Tibial artery (tissue), 4 donors: ENCODE measurements around the gene ZNF212.

Experiments used
- DNase-seq, 2 donors: peaks; one replicate each; pipeline ENCODE4 v3.0.0-alpha.2; 2019
- H3K27ac ChIP-seq, 2 donors: fragments of 200-600 bp; sonication (generic) in 1 of 2; 1 replicate in 1 of 2; 2 replicates in 1 of 2; pipeline ENCODE4 v1.5.1; 2018 to 2019; ENCODE audit warnings: mild to moderate bottlenecking in 1 of 2
- H3K27me3 ChIP-seq, 2 donors: fragments of 200-600 bp; sonication (generic) in 1 of 2; one replicate each; pipeline versions ENCODE4 v1.5.1 to v1.6.0; 2016 to 2019
- H3K36me3 ChIP-seq, 3 donors: fragments of 200-600 bp; sonication (generic) in 2 of 3; one replicate each; pipeline ENCODE4 v1.5.1; 2016 to 2019; ENCODE audit warnings: mild to moderate bottlenecking in 2 of 3
- H3K4me1 ChIP-seq, 4 donors: fragments of 200-600 bp; sonication (generic) in 2 of 4; 1 replicate in 3 of 4; 2 replicates in 1 of 4; pipeline ENCODE4 v1.5.1; 2016 to 2019
- H3K4me3 ChIP-seq, 2 donors: fragments of 200-600 bp; sonication (generic) in 1 of 2; 1 replicate in 1 of 2; 2 replicates in 1 of 2; pipeline ENCODE4 v1.5.1; 2018 to 2019; ENCODE audit warnings: mild to moderate bottlenecking in 2 of 2
- H3K9me3 ChIP-seq, 3 donors: fragments of 200-600 bp; sonication (generic) in 1 of 3; one replicate each; pipeline ENCODE4 v1.5.1; 2016 to 2019
- intact Hi-C: fragments of 100-400 bp; cut with DNase I; formaldehyde crosslinking; loops from one replicate; pipeline ENCODE4 v1.15.0; 2023; ENCODE audit warnings: low total_unique reads
- TF ChIP-seq, protein P1 (sequence below), 2 experiments: fragments of 200-600 bp in 1 of 2; fragments of 450-650 bp in 1 of 2; IDR thresholded peaks; one replicate each; pipeline ENCODE4 v1.5.1; 2017 to 2019; ENCODE audit warnings: antibody characterized with exemption in 2 of 2, mild to moderate bottlenecking in 1 of 2, moderate library complexity in 1 of 2

ZNF212 gene

DNA sequence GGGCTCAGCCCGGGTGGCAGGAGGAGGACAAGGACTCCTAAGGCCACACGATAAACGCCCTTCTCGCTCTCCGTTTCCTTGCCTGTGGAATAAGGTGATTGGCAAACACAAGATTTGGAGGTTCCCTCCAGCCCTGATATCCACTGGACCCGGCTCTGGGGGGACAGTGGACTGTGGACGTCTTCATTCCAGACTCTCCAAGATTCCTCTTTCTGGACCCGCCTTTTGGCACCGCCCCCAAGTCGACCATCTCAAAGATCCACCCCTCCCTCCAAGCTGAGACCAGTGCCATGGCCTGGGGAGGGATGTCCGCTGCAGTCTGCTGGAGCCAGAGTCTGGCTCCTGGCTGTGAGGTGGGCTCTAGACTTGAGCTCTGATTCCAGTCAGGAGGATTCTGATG lies 46.2 kb downstream of the ZNF212 start:
- peaks cover 4 to 50% (median 28%) of the 10 kb centered on the region in 3 donors for H3K36me3 ChIP-seq
- H3K4me1 ChIP-seq, result peaks cover 0 to 17% (median 13%) of the 10 kb centered on the region in 4 donors
- no peak for DNase-seq
- TF ChIP-seq, protein P1, sequence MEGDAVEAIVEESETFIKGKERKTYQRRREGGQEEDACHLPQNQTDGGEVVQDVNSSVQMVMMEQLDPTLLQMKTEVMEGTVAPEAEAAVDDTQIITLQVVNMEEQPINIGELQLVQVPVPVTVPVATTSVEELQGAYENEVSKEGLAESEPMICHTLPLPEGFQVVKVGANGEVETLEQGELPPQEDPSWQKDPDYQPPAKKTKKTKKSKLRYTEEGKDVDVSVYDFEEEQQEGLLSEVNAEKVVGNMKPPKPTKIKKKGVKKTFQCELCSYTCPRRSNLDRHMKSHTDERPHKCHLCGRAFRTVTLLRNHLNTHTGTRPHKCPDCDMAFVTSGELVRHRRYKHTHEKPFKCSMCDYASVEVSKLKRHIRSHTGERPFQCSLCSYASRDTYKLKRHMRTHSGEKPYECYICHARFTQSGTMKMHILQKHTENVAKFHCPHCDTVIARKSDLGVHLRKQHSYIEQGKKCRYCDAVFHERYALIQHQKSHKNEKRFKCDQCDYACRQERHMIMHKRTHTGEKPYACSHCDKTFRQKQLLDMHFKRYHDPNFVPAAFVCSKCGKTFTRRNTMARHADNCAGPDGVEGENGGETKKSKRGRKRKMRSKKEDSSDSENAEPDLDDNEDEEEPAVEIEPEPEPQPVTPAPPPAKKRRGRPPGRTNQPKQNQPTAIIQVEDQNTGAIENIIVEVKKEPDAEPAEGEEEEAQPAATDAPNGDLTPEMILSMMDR (IDR thresholded peaks at IDR 0.05), result no peak
- H3K27ac ChIP-seq, result peak overlapping the region; percentile 43 to 53
- H3K4me3 ChIP-seq, result peak overlapping the region; percentile 51 to 71
- intact Hi-C loops, result no loop called here
- no peaks in the 10 kb centered on the region for H3K9me3 ChIP-seq
- H3K27me3 ChIP-seq, result no peaks in the 10 kb centered on the region

DNA sequence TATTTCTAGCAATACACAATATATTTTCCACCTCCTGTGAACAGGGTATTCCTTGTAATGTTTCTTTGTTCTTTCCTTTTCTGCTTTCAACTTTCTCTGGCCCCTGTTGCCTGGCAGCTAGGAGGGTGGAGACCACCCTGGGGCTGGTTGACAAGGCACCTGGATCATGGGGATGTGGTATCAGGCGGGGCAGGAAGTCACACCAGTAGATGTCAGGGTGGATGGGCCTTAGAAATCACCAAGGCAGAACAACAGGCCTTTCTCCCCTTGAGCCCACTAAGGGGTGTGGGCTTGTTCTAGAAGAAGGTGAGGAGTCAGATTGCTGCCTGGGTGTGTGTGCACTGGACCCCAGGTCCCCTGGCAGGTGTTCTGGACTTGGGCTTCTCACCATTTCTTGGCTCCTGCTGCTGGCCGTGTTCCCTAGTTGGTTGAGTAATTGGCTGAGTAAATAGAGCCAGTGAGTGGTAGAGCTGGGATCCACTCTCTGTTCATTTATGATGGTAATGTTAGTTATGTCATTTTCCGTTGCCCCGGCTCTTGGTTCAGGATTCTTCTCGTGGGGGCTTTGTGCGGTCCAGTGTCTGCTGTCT lies 47.5 kb downstream of the ZNF212 start:
- DNase-seq, result no peak
- TF ChIP-seq, protein P1 (IDR thresholded peaks at IDR 0.05), result no peak
- no peak overlapping the region for H3K4me3 ChIP-seq
- no peaks in the 10 kb centered on the region for H3K9me3 ChIP-seq
- intact Hi-C loops, result no loop called here
- no peaks in the 10 kb centered on the region for H3K27me3 ChIP-seq
- H3K4me1 ChIP-seq, result peaks cover 0 to 17% (median 13%) of the 10 kb centered on the region in 4 donors
- peaks cover 5 to 47% (median 16%) of the 10 kb centered on the region in 3 donors for H3K36me3 ChIP-seq
- no peak overlapping the region for H3K27ac ChIP-seq

DNA sequence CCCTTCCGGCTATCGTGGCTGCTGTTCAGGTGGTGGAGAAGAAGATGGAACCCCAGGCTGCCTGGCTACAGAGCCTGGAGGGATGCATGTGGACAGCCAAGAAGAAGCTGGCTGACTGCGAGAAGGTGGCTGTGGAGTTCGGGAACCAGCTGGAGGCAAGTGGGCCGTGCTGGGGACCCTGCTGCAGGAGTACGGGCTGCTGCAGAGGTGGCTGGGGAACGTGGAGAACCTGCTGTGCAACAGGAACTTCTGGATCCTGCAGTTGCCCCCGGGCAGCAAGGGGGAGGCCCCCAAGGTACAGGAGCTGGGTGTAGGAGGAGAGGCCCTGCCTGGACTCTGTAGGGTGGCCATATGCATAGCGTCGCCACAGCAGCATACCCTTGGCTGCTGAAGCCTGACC lies 48.2 kb downstream of the ZNF212 start:
- intact Hi-C loops, result no loop called here
- H3K27ac ChIP-seq, result no peak overlapping the region
- H3K36me3 ChIP-seq, result peaks cover 8 to 47% (median 14%) of the 10 kb centered on the region in 3 donors
- peaks cover 0 to 17% (median 13%) of the 10 kb centered on the region in 4 donors for H3K4me1 ChIP-seq
- no peaks in the 10 kb centered on the region for H3K9me3 ChIP-seq
- no peaks in the 10 kb centered on the region for H3K27me3 ChIP-seq
- TF ChIP-seq, protein P1 (IDR thresholded peaks at IDR 0.05), result no peak
- no peak for DNase-seq
- H3K4me3 ChIP-seq, result no peak overlapping the region

DNA sequence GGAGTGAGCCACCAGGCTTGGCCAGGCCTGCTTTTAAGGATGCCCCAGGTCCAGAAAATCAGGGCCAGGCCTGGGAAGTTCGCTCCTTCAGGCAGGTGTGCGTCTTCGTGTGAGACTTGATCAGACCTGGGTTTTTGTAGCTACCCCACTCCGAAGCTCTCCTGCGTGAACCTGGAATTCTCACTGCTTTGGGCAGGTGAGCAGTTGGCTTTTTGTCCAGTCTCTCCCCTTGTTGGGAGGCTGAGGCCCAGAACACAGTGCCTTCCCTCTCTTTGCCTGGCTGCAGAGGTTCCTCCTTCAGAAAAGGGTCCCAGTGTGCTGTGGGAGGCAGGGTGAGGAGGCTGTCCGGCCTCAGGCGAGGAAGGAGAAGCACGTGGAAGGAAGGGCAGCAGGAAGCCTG lies 49.8 kb downstream of the ZNF212 start:
- H3K27ac ChIP-seq, result no peak overlapping the region
- no peaks in the 10 kb centered on the region for H3K9me3 ChIP-seq
- TF ChIP-seq, protein P1 (IDR thresholded peaks at IDR 0.05), result no peak
- intact Hi-C loops, result no loop called here
- H3K4me3 ChIP-seq, result no peak overlapping the region
- H3K27me3 ChIP-seq, result no peaks in the 10 kb centered on the region
- no peak for DNase-seq
- H3K36me3 ChIP-seq, result peaks cover 15 to 62% (median 31%) of the 10 kb centered on the region in 3 donors
- H3K4me1 ChIP-seq, result peaks cover 0 to 17% (median 13%) of the 10 kb centered on the region in 4 donors

DNA sequence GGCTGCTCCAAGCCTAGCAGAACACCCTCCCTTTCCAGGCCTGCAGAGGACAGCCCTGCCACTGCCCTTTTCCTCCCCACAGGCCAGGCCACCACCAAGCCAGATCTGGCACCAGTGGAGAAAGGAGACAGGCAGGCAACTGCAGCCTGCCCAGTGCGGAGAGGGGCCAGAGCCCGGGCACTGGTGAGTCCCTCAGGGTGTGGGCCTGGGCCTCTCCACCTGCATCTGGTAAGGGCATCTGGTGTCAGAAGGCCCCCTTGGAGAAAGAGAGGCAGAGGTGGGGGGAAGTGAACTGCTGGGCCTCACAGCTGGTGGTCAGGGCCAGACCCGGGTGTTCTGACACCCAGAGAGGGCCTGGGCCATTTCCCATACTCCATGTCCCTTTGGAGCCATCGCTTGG lies 50.4 kb downstream of the ZNF212 start:
- intact Hi-C loops, result no loop called here
- DNase-seq, result no peak
- Histone ChIP-seq H3K27me3 (no peaks in the 10 kb centered on the region), H3K4me1 (peaks cover 0 to 13% (median 11%) of the 10 kb centered on the region in 4 donors), H3K36me3 (peaks cover 21 to 68% (median 37%) of the 10 kb centered on the region in 3 donors), H3K4me3 (no peak overlapping the region), H3K27ac (no peak overlapping the region), H3K9me3 (no peaks in the 10 kb centered on the region)
- TF ChIP-seq, protein P1 (IDR thresholded peaks at IDR 0.05), result no peak
